Kidney epithelial cell (primary cell): Measurements from ENCODE around the gene TEFM. TPM values are rescaled to one million over a fixed set of nuclear protein-coding genes. Genes with fewer than 3 reads are reported as not detected.

Experiments used
- DNase-seq: peaks from one replicate; pipeline ENCODE4 v3.0.0-alpha.2; 2010; ENCODE audit warnings: low read depth
- H3K27me3 ChIP-seq: 2 replicates; pipeline ENCODE4 v1.6.0; 2011; ENCODE audit warnings: low read length; ENCODE audit not compliant: control insufficient read depth, insufficient read depth
- H3K36me3 ChIP-seq: 2 replicates; pipeline ENCODE4 v1.5.1; 2011; ENCODE audit warnings: low read length; ENCODE audit not compliant: control insufficient read depth, insufficient read depth
- H3K4me3 ChIP-seq: 2 replicates; pipeline ENCODE4 v1.5.1; 2011; ENCODE audit warnings: low read depth, mild to moderate bottlenecking, control low read depth, low read length
- total RNA-seq: library from RNA; depleted of rRNA; stranded (reverse); fragments of >200 nt; gene quantifications from 2 replicates; pipeline ENCODE4 v1.2.3, GENCODE V29; 2015
- TF ChIP-seq, protein P1 (sequence below): IDR thresholded peaks from 2 replicates; pipeline ENCODE4 v1.5.1; 2011; ENCODE audit warnings: mild to moderate bottlenecking, moderate library complexity, low read length, control low read depth, inconsistent platforms; ENCODE audit not compliant: insufficient read depth, poor library complexity, severe bottlenecking

The TEFM gene
- total RNA-seq, 1 donor from 2014 or later = 7.8 TPM

DNA sequence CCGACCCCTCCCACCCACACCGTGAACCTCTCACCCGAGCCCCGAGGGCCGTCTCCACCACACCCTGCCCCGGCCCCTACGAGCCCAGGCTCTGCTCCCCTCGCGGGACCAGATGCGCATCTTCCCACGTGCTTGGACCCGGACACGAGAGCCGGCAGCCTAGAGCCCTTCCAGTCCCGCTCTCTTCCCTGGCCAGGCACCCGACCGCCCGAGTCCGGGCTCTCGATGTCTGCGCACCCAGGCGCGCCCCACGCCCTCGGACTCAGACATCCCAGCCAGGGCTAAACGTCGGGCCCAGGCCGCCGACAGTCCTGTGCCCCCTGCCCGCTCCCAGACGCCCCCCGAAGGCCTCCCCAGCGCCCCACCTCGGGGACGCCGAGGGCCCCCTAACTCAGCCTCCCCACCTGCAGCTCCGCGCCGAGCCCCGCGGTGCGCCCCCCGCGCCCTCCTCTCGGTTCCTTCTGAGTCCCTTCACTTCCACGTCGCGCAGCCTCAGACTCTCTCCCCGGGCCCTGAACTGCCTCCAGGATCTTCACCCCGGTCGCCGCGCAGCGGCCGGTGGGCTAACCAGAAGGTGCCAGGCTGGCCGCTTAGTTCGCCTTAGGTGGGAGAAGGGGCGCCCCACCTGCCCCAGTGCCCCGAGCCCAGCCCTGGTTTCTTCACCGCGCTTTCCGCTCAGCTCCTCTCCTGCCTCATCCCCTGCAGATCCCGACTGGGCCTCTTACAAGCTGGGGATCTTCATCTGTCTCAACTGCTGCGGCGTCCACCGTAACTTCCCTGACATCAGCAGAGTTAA is 16.4 kb upstream of the TEFM start:
- TF ChIP-seq, protein P1, sequence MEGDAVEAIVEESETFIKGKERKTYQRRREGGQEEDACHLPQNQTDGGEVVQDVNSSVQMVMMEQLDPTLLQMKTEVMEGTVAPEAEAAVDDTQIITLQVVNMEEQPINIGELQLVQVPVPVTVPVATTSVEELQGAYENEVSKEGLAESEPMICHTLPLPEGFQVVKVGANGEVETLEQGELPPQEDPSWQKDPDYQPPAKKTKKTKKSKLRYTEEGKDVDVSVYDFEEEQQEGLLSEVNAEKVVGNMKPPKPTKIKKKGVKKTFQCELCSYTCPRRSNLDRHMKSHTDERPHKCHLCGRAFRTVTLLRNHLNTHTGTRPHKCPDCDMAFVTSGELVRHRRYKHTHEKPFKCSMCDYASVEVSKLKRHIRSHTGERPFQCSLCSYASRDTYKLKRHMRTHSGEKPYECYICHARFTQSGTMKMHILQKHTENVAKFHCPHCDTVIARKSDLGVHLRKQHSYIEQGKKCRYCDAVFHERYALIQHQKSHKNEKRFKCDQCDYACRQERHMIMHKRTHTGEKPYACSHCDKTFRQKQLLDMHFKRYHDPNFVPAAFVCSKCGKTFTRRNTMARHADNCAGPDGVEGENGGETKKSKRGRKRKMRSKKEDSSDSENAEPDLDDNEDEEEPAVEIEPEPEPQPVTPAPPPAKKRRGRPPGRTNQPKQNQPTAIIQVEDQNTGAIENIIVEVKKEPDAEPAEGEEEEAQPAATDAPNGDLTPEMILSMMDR = no peak
- peaks cover 17% of the 10 kb centered on the region for H3K27me3 ChIP-seq
- H3K36me3 ChIP-seq = no peaks in the 10 kb centered on the region
- peak overlapping the region; percentile 34 for H3K4me3 ChIP-seq
- no peak for DNase-seq

DNA sequence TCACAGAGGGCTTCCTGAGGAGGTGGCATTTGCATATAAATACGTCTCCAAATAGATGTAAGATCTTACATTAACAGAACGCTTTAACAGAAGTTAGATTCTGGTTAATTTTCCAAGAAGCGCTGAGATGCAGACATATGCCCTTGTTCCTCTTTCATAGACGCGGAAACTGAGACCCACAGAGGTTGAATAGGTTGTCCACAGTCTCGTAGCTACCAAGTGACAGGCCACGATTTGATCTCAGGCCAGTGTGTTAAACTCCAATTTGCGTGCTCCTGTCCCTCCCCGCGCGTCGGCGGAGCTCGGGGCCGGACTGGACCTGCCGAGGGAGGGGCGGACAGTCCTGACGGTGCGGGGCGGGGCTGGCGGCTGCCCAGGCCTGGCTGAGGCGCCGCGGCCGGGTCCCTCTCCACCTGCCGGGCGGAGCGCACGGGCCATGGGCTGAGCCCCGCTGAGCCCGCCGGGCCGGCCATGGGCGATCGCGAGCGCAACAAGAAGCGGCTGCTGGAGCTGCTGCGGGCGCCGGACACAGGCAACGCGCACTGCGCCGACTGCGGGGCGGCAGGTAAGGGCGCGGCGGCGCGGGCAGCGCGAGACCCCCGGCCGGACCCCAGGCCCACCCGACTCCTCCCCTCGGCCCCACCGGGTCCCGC is 15.6 kb upstream of the TEFM start, which contains the start of gene ADAP2:
TSS of gene ADAP2 (plus strand) at position 402 of the 653 bp plus-strand sequence. CDS start at position 472, 70 bp downstream.
- DNase-seq = no peak
- H3K4me3 ChIP-seq = peak within 1 kb of the TSS; percentile 34
- TF ChIP-seq, protein P1 = no peak
- peaks cover 17% of the 10 kb centered on the region for H3K27me3 ChIP-seq
- no peaks in the 10 kb centered on the region for H3K36me3 ChIP-seq

DNA sequence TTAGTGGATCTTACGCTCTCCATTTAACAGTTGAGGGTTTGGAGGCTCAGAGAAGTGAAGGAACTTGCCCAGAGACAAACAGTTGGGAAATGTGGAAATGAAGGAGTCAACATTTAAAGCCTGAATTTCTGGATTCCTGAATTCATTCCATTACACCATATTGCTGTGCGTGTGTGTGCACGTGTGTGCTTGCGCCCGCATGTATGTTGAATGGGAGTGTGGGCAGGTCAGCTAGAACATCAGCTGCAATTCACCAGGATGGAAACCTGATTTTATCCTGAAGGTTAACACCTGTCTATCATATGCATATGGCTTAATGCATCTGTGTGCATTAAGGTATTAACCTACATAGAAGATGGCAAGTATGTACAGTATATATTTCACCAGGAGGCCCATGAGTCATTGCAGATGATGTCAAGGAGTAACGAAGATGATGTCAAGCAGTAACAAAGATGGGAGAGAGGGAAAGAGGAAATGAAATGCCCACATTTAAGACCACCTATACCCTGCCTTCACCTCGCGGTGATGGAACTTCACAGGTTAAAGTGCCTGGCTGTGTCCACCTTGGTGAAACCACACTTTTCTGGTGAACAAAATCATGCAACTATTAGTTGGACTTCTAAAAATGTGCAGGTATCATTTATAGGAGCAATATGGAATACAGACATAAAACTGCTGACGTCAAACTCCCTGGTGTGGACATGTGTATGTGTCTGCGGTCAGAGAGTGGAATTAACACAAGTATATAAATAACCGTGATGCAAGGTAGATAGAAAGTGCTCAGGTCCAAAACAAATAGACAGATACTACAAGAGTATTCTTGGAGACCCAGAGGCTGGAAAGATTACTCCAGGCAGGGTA is 14.9 kb upstream of the TEFM start:
- TF ChIP-seq, protein P1 = no peak
- Histone ChIP-seq H3K4me3 (no peak overlapping the region), H3K36me3 (no peaks in the 10 kb centered on the region), H3K27me3 (peaks cover 17% of the 10 kb centered on the region)
- DNase-seq = no peak

DNA sequence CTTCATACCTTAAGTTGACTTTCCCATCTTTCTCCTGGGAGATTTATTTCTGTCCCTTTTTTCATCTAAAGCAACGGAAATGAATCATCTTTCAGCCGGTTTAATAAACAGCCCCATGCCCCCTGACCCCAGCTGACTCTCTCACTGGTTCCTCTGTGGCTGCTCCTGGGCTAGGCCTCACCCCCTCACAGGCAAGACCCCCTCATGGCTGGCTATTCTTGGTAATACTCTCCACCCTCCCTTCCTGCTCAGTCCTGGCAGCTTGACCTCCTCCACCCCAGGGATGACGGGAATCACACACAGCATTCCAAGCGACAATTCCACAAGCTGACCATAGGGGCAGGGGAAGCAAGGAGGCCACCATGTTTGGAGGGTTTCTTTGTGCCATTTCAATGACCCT is 14.2 kb upstream of the TEFM start:
- no peak for DNase-seq
- Histone ChIP-seq H3K27me3 (peaks cover 17% of the 10 kb centered on the region), H3K36me3 (no peaks in the 10 kb centered on the region), H3K4me3 (no peak overlapping the region)
- TF ChIP-seq, protein P1 = no peak

DNA sequence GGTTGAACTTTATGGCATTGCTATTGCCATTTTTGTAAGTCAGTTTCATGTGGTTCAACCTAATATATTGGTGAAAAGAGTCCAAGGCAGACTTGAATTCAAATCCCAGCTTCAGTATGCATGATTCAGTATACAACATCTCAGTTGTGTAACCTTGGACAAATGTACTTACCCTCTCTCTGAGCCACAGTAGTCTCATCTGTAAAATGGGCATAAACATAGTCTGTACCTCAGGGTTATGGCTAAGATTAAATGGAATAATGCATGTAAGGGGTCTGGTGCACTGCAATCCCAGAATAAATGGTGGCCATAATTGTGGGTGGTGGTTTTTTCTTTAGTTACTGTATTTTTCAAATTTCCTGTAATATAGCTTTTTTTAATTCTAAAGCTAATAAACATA is 11.0 kb upstream of the TEFM start:
- Histone ChIP-seq H3K4me3 (no peak overlapping the region), H3K27me3 (peaks cover 3% of the 10 kb centered on the region), H3K36me3 (no peaks in the 10 kb centered on the region)
- TF ChIP-seq, protein P1 = no peak
- no peak for DNase-seq
